Astrocyte (in vitro differentiated cells and primary cell): Measurements from ENCODE around the gene TP53. TPM values are rescaled to one million over a fixed set of nuclear protein-coding genes. Genes with fewer than 3 reads are reported as not detected.

ENCODE experiments used
- DNase-seq: peaks from one replicate; pipeline ENCODE4 v3.0.0-alpha.2; 2010; ENCODE audit warnings: low read depth
- FAIRE-seq: peaks from 2 replicates; lab custom pipeline; 2011; peaks lifted over from hg19 to GRCh38; lab: Jason Lieb, UNC
- H2AFZ ChIP-seq: 2 replicates; pipeline ENCODE4 v1.6.0; 2012; ENCODE audit warnings: low read depth, low read length, inconsistent platforms
- H3K27ac ChIP-seq: 2 replicates; pipeline ENCODE4 v1.5.1; 2011; ENCODE audit warnings: low read depth, low read length, inconsistent platforms
- H3K27me3 ChIP-seq: 2 replicates; pipeline ENCODE4 v1.6.0; 2011; ENCODE audit warnings: low read length, inconsistent platforms; ENCODE audit not compliant: insufficient read depth
- H3K36me3 ChIP-seq: 2 replicates; pipeline ENCODE4 v1.5.1; 2011; ENCODE audit warnings: low read length, inconsistent platforms; ENCODE audit not compliant: insufficient read depth
- H3K4me1 ChIP-seq: 2 replicates; pipeline ENCODE4 v1.5.1; 2011; ENCODE audit warnings: low read length, inconsistent platforms; ENCODE audit not compliant: insufficient read depth
- H3K4me2 ChIP-seq: 2 replicates; pipeline ENCODE4 v1.6.0; 2012; ENCODE audit warnings: low read length, inconsistent platforms
- H3K4me3 ChIP-seq: 2 replicates; pipeline ENCODE4 v1.5.1; 2011; ENCODE audit warnings: low read depth, mild to moderate bottlenecking, low read length, inconsistent platforms; ENCODE audit not compliant: insufficient read depth
- H3K79me2 ChIP-seq: 2 replicates; pipeline ENCODE4 v1.6.0; 2012; ENCODE audit warnings: mild to moderate bottlenecking, low read length, inconsistent platforms; ENCODE audit not compliant: insufficient read depth
- H3K9ac ChIP-seq: 2 replicates; pipeline ENCODE4 v1.6.0; 2012; ENCODE audit warnings: mild to moderate bottlenecking, low read length, inconsistent platforms
- H3K9me3 ChIP-seq: 2 replicates; pipeline ENCODE4 v1.5.1; 2012; ENCODE audit warnings: low read depth, mild to moderate bottlenecking, low read length, inconsistent platforms; ENCODE audit not compliant: insufficient read depth
- H4K20me1 ChIP-seq: 2 replicates; pipeline ENCODE4 v1.6.0; 2012; ENCODE audit warnings: low read length, inconsistent platforms; ENCODE audit not compliant: insufficient read depth
- H3K27ac Mint-ChIP-seq: one replicate; pipeline ENCODE4 v1.8.0; 2021; ENCODE audit warnings: mild to moderate bottlenecking, mixed read lengths; ENCODE audit not compliant: unreplicated experiment
- H3K27me3 Mint-ChIP-seq: one replicate; pipeline ENCODE4 v1.8.0; 2021; ENCODE audit warnings: low read depth, mixed read lengths; ENCODE audit not compliant: unreplicated experiment
- H3K36me3 Mint-ChIP-seq: one replicate; pipeline ENCODE4 v1.8.0; 2021; ENCODE audit warnings: low read depth, mixed read lengths; ENCODE audit not compliant: unreplicated experiment
- H3K4me1 Mint-ChIP-seq: one replicate; pipeline ENCODE4 v1.8.0; 2021; ENCODE audit warnings: low read depth, mixed read lengths; ENCODE audit not compliant: unreplicated experiment
- H3K4me3 Mint-ChIP-seq: one replicate; pipeline ENCODE4 v1.8.0; 2021; ENCODE audit warnings: mild to moderate bottlenecking, moderate library complexity, mixed read lengths; ENCODE audit not compliant: unreplicated experiment
- H3K9me3 Mint-ChIP-seq: one replicate; pipeline ENCODE4 v1.8.0; 2021; ENCODE audit warnings: mild to moderate bottlenecking, mixed read lengths; ENCODE audit not compliant: unreplicated experiment
- EZH2 ChIP-seq: IDR thresholded peaks from 2 replicates; pipeline ENCODE4 v1.6.1; 2012; ENCODE audit warnings: mild to moderate bottlenecking, low read length, inconsistent platforms; ENCODE audit not compliant: insufficient read depth
- total RNA-seq: library from RNA; stranded (reverse); gene quantifications from 2 replicates; pipeline ENCODE4 v1.2.1, GENCODE V29; 2021
- TF ChIP-seq, protein P1 (sequence below): IDR thresholded peaks from 2 replicates; pipeline ENCODE4 v1.5.1; 2011; ENCODE audit warnings: low read depth, mild to moderate bottlenecking, inconsistent platforms, low read length, moderate library complexity; ENCODE audit not compliant: insufficient read depth

TP53 gene
- total RNA-seq, 1 donor from 2014 or later: 94.4 TPM

DNA sequence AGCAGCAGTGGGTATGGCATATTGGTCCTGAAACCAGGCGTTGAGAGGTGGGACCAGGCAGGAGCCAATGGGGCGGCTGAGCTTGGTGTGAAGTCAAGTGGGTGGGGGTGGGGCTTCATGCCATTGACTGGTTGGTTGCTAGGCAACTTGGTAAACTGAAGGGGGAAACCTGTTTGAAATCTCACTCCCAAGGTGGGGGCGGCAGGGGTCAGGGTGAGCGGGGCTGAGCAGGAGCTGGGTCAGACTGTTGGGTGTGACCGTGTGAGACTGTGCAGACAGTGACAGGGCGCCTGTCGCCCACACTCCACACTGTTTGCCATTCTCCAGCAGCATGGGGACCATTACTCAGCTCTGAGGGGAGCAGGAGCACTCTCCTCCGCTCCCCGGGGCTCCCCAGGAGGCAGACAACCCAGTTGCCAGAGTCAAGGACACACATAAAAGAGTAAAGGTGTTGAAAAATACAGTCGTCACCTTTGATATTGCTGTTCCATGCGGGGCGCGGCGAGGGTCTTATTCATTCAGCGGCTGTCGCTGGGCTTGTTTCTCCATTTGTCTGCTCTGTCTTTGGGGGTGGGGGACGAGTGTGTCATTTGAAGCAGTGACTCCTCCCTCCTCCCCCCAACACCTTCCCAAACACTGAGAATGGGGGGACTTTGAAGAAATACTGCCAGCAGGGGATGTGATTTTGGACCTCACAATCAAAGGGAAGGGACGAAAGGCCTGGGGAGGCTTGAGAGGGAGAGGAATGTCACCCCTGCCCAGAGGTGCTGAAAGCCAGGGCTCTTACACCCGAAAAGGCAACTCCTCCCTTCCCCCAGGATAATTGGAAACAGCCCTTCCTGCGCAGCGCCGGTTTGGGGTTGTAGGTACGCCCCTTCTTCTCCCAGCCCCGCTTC, 16.5 kb upstream of the TP53 start:
- peak; percentile 26 for DNase-seq
- Histone ChIP-seq H3K4me1 (peaks cover 12% of the 10 kb centered on the region), H2AFZ (no peak overlapping the region), H3K79me2 (no peaks in the 10 kb centered on the region), H4K20me1 (peaks cover 4% of the 10 kb centered on the region), H3K9ac (peak overlapping the region; percentile 23), H3K4me2 (peak overlapping the region; percentile 86), H3K9me3 (no peaks in the 10 kb centered on the region), H3K27ac (no peak overlapping the region), H3K36me3 (no peaks in the 10 kb centered on the region), H3K27me3 (peaks cover 25% of the 10 kb centered on the region), H3K4me3 (no peak overlapping the region)
- Mint-ChIP-seq H3K4me1 (peaks cover 11% of the 10 kb centered on the region), H3K4me3 (peak overlapping the region; percentile 86), H3K36me3 (peaks cover 3% of the 10 kb centered on the region), H3K27me3 (peaks cover 12% of the 10 kb centered on the region), H3K9me3 (peaks cover 2% of the 10 kb centered on the region), H3K27ac (peak overlapping the region; percentile 86)
- no peak for FAIRE-seq
- TF ChIP-seq, protein P1, sequence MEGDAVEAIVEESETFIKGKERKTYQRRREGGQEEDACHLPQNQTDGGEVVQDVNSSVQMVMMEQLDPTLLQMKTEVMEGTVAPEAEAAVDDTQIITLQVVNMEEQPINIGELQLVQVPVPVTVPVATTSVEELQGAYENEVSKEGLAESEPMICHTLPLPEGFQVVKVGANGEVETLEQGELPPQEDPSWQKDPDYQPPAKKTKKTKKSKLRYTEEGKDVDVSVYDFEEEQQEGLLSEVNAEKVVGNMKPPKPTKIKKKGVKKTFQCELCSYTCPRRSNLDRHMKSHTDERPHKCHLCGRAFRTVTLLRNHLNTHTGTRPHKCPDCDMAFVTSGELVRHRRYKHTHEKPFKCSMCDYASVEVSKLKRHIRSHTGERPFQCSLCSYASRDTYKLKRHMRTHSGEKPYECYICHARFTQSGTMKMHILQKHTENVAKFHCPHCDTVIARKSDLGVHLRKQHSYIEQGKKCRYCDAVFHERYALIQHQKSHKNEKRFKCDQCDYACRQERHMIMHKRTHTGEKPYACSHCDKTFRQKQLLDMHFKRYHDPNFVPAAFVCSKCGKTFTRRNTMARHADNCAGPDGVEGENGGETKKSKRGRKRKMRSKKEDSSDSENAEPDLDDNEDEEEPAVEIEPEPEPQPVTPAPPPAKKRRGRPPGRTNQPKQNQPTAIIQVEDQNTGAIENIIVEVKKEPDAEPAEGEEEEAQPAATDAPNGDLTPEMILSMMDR: no peak
- no peak for TF ChIP-seq EZH2

DNA sequence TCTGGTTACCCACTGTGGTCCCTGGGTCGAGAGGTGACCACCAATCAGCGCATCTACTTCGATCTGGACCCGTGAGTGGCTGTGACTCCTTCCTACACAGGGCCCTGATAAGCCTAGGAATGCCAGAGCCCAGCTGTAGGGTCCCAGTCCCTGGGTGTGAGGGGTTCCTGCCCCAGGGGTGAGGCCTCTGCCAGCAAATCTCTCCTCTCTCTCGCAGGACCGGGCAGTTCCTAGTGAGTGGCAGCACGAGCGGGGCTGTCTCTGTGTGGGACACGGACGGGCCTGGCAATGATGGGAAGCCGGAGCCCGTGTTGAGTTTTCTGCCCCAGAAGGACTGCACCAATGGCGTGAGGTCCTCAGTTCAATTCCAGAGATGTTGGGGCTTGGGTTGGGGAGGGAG, 15.5 kb upstream of the TP53 start:
- peaks cover 5% of the 10 kb centered on the region for H3K36me3 Mint-ChIP-seq

More for the DNA sequence above, 15.5 kb upstream of the TP53 start:
- Histone ChIP-seq H3K27ac (no peak overlapping the region), H3K4me2 (no peak overlapping the region), H3K36me3 (no peaks in the 10 kb centered on the region), H3K4me1 (peaks cover 12% of the 10 kb centered on the region), H3K27me3 (peaks cover 25% of the 10 kb centered on the region), H3K79me2 (no peaks in the 10 kb centered on the region), H4K20me1 (peaks cover 4% of the 10 kb centered on the region), H2AFZ (no peak overlapping the region), H3K9ac (no peak overlapping the region), H3K9me3 (no peaks in the 10 kb centered on the region), H3K4me3 (no peak overlapping the region)
- H3K4me3 Mint-ChIP-seq: no peak overlapping the region
- no peak for FAIRE-seq
- H3K4me1 Mint-ChIP-seq: peaks cover 11% of the 10 kb centered on the region
- no peak overlapping the region for H3K27ac Mint-ChIP-seq
- peaks cover 2% of the 10 kb centered on the region for H3K9me3 Mint-ChIP-seq
- H3K27me3 Mint-ChIP-seq: peaks cover 9% of the 10 kb centered on the region
- TF ChIP-seq, protein P1: no peak
- TF ChIP-seq EZH2: no peak
- no peak for DNase-seq
